ENCODE results near the gene DEPDC5. TPM values are rescaled to one million over a fixed set of nuclear protein-coding genes. Genes with fewer than 3 reads are reported as not detected.

Gene DEPDC5
- total RNA-seq, 1 donor from 2014 or later: 32.6 TPM

DNA sequence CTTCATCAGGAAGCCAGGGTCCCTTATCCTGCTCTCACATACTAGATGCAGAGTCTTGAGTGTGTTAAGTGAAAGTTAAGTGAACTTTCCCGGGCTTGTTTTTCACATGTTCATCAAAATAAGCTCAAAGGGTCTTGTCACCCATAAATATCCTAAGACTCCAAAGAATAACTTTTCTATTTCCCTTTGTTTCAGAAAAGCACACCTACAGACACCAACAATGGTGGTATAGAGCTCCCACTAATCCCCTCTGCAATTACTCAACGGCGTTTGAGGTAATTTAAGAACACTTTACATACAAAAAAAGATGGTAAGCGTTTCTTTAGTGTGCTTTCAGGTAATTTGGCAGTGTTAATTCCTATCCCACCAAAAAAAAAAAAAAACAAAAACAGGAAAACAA, 6.4 kb upstream of the DEPDC5 start:
- TF ChIP-seq, protein P1, sequence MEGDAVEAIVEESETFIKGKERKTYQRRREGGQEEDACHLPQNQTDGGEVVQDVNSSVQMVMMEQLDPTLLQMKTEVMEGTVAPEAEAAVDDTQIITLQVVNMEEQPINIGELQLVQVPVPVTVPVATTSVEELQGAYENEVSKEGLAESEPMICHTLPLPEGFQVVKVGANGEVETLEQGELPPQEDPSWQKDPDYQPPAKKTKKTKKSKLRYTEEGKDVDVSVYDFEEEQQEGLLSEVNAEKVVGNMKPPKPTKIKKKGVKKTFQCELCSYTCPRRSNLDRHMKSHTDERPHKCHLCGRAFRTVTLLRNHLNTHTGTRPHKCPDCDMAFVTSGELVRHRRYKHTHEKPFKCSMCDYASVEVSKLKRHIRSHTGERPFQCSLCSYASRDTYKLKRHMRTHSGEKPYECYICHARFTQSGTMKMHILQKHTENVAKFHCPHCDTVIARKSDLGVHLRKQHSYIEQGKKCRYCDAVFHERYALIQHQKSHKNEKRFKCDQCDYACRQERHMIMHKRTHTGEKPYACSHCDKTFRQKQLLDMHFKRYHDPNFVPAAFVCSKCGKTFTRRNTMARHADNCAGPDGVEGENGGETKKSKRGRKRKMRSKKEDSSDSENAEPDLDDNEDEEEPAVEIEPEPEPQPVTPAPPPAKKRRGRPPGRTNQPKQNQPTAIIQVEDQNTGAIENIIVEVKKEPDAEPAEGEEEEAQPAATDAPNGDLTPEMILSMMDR (IDR thresholded peaks at IDR 0.05; ENCODE audit: unreplicated experiment): no peak
- peaks cover 2% of the 10 kb centered on the region for H3K27me3 Mint-ChIP-seq (ENCODE audit: unreplicated experiment)
- peak overlapping the region; percentile 76 for H3K27ac Mint-ChIP-seq (ENCODE audit: unreplicated experiment)
- peak overlapping the region; percentile 50 for H3K4me3 Mint-ChIP-seq (ENCODE audit: unreplicated experiment)
- H3K4me1 Mint-ChIP-seq (ENCODE audit: unreplicated experiment): peaks cover 27% of the 10 kb centered on the region
- DNase-seq (ENCODE audit: low spot score): no peak
- H3K9me3 Mint-ChIP-seq (ENCODE audit: unreplicated experiment): no peaks in the 10 kb centered on the region
- H3K36me3 Mint-ChIP-seq (ENCODE audit: low read depth, unreplicated experiment): peaks cover 11% of the 10 kb centered on the region

DNA sequence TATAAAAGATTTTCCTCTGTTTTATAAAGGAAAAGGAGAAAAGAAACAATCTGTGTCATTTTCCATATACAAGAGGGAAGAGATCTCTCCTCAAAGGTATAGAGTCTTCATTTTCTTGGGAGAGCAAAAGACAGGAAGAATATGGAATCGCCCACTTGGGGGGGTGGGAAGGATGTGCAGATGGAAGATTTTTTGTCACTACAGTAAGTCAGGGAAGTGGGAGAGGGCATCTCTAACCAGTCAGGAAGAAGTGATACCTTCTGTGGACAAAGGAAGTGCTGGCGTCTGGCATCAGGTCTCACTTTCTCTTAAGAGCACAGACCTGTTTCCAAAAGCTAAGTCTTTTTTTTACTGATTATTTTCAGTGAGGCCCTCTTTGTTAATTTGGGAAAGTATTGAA, 5.3 kb upstream of the DEPDC5 start:
- H3K4me3 Mint-ChIP-seq (ENCODE audit: unreplicated experiment): peak overlapping the region; percentile 97
- H3K9me3 Mint-ChIP-seq (ENCODE audit: unreplicated experiment): no peaks in the 10 kb centered on the region
- DNase-seq (ENCODE audit: low spot score): peak; percentile 26
- peaks cover 11% of the 10 kb centered on the region for H3K36me3 Mint-ChIP-seq (ENCODE audit: low read depth, unreplicated experiment)
- TF ChIP-seq, protein P1 (IDR thresholded peaks at IDR 0.05; ENCODE audit: unreplicated experiment): no peak
- H3K27ac Mint-ChIP-seq (ENCODE audit: unreplicated experiment): peak overlapping the region; percentile 57
- H3K4me1 Mint-ChIP-seq (ENCODE audit: unreplicated experiment): peaks cover 30% of the 10 kb centered on the region
- peaks cover 4% of the 10 kb centered on the region for H3K27me3 Mint-ChIP-seq (ENCODE audit: unreplicated experiment)

DNA sequence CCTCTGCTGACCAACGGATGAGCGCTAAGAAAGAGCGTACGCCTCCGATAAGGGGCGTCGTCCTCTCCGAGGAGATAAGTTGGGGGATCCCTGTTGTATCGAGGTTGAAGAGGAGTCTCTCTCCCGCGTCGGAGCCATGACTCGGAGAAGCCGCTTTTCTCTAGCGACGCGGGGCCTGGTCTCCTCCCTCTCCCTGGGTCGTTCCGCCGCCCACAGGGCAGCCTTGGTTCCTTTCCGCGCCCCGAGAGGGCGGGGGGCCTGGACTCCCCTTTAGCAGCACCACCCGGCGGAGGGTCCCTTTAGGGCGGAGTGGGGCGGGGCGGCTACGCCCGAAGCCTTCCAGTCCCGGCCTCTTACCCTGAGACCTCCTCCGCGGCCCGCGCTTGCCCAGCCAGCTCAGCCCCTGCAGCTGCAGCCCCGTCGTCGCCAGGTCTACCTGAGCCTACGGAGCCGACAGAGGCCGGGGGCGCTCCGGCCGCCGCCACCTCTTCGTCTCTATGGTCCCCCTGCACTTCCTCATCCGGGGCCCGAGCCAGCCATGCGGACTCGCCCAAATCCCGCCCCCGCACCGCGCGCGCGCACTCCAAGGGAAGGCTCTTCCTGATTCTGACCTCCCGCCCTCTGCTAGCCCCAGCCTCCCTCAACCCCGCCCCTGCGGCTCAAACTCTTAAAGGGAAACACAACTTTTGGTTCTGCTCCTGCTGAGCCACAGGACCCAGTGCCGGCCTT, 4.0 kb upstream of the DEPDC5 start, which contains the start of gene PRR14L:
TSS of gene PRR14L (minus strand) at position 497 of the 729 bp plus-strand sequence. CDS start 11,272 bp downstream, outside the sequence.
- Mint-ChIP-seq H3K4me3 (ENCODE audit: unreplicated experiment) (peak within 1 kb of the TSS; percentile 97), H3K27me3 (ENCODE audit: unreplicated experiment) (peaks cover 4% of the 10 kb centered on the region), H3K9me3 (ENCODE audit: unreplicated experiment) (no peaks in the 10 kb centered on the region), H3K36me3 (ENCODE audit: low read depth, unreplicated experiment) (peaks cover 12% of the 10 kb centered on the region), H3K4me1 (ENCODE audit: unreplicated experiment) (peaks cover 37% of the 10 kb centered on the region), H3K27ac (ENCODE audit: unreplicated experiment) (peak within 1 kb of the TSS; percentile 82)
- TF ChIP-seq, protein P1 (IDR thresholded peaks at IDR 0.05; ENCODE audit: unreplicated experiment): no peak
- DNase-seq (ENCODE audit: low spot score): peak; percentile 98

DNA sequence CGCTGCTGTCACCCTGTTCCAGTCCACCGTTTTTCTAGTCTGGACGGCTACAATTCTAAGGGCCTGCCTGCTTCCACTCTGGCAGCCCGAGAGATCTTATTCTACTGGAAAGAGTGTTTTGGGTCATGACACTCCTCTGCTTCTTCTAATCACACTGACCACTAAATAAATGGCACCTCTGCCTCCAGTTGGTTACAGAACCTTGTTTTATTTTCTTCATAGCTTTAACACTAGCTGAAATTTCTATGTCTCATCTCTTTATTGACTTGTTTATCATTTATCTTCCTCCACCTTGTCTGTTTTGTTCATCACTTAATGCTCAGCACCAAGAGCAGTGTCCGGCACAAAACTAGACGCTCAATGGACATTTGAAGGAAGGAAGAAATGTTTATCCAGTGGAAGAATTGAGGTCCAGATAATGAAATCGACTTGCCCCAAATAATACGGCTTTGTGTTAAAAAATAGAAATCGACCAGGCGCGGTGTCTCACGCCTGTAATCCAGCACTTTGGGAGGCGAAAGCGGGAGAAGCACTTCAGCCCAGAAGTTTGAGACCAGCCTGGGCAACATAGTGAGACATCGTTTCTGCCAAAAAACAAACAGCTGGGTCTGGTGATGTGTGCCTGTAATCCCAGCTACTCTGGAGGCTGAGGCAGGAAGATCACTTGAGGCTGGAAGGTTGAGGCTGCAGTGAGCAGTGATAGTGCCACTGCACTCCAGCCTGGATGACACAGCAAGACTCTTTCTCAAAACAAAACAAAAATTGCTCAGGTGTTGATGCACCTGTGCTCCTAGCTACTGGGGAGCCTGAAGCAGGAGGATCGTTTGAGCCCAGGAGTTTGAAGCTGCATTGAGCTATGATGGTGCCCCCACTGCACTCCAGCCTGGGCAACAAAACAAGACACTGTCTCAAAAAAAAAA, 3.2 kb upstream of the DEPDC5 start:
- peak overlapping the region; percentile 82 for H3K27ac Mint-ChIP-seq (ENCODE audit: unreplicated experiment)
- H3K36me3 Mint-ChIP-seq (ENCODE audit: low read depth, unreplicated experiment): peaks cover 12% of the 10 kb centered on the region
- TF ChIP-seq, protein P1 (IDR thresholded peaks at IDR 0.05; ENCODE audit: unreplicated experiment): no peak
- H3K27me3 Mint-ChIP-seq (ENCODE audit: unreplicated experiment): peaks cover 4% of the 10 kb centered on the region
- peaks cover 41% of the 10 kb centered on the region for H3K4me1 Mint-ChIP-seq (ENCODE audit: unreplicated experiment)
- H3K9me3 Mint-ChIP-seq (ENCODE audit: unreplicated experiment): no peaks in the 10 kb centered on the region
- DNase-seq (ENCODE audit: low spot score): no peak
- H3K4me3 Mint-ChIP-seq (ENCODE audit: unreplicated experiment): peak overlapping the region; percentile 97
